Measurements from ENCODE around the gene TUBB4B. TPM values are rescaled to one million over a fixed set of nuclear protein-coding genes. Genes with fewer than 3 reads are reported as not detected.
A peak's percentile ranks its signal among the peaks of the same experiment; 100 is the strongest.

The TUBB4B gene
- total RNA-seq, 1 experiment from 2014 or later, result 424 TPM

DNA sequence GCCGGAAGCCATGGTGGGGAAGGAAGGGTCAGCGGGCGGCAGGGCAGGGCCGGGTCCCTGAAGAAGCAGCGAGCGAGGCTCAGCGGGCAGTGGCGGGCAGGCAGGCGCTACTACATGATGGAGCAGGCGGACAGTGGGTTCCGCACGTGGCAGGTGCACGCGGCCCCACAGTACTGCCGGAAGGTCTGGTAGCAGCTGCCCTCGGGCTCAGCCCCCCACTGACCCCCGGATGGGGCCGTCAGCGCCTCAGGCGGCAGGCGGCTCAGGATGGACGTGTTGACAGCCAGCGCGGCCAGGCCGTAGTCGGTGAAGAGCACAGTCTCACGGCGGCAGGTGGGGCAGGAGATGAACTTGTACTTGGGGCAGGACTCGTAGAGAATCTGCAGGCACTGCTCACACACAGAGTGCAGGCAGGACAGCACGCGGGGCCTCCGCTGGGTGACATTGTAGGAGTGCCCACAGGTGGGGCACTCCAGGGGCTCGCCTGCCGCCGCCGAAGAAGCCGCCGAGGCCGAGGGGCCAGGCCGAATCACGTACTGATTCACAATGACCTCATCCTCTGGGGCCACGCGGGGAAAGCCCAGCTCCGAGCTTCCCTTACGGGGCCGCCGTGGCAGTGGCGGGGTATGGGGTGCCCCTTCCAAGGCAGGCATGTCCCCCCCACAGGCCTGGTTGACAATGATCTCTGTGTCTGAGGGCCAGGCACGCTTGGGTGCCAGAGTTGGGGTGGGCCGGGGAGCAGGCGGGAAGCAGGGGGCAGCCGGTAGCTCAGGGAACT, 20.6 kb upstream of the TUBB4B start:
- Histone ChIP-seq H3K27ac (ENCODE audit: low read length) (no peak overlapping the region), H3F3A (ENCODE audit: low read length, unreplicated experiment) (peaks cover 2% of the 10 kb centered on the region), H3K27me3 (ENCODE audit: low read length) (no peaks in the 10 kb centered on the region), H3K9me2 (replicated peaks; ENCODE audit: low read length) (no peaks in the 10 kb centered on the region), H3K36me3 (ENCODE audit: low read depth, low read length) (no peaks in the 10 kb centered on the region), H3K4me3 (ENCODE audit: low read length) (no peak overlapping the region), H4K20me1 (ENCODE audit: low read length) (no peaks in the 10 kb centered on the region), H3K9me3 (ENCODE audit: low read length) (no peaks in the 10 kb centered on the region), H3K4me2 (ENCODE audit: low read length) (no peak overlapping the region), H2AFZ (ENCODE audit: low read length) (no peak overlapping the region), H3K79me2 (ENCODE audit: low read length) (peaks cover 14% of the 10 kb centered on the region), H3K4me1 (ENCODE audit: insufficient read depth, low read length) (peaks cover 40% of the 10 kb centered on the region), H3K9ac (ENCODE audit: low read length) (no peak overlapping the region)
- BruUV-seq (replicated peaks), result TSS peak; percentile 20
- ChIA-PET CTCF (no interaction called here), POLR2A (ENCODE audit: unreplicated experiment) (no interaction called here)
- DNase-seq, result no peak
- no peak for ATAC-seq
- TF ChIP-seq, protein P1, sequence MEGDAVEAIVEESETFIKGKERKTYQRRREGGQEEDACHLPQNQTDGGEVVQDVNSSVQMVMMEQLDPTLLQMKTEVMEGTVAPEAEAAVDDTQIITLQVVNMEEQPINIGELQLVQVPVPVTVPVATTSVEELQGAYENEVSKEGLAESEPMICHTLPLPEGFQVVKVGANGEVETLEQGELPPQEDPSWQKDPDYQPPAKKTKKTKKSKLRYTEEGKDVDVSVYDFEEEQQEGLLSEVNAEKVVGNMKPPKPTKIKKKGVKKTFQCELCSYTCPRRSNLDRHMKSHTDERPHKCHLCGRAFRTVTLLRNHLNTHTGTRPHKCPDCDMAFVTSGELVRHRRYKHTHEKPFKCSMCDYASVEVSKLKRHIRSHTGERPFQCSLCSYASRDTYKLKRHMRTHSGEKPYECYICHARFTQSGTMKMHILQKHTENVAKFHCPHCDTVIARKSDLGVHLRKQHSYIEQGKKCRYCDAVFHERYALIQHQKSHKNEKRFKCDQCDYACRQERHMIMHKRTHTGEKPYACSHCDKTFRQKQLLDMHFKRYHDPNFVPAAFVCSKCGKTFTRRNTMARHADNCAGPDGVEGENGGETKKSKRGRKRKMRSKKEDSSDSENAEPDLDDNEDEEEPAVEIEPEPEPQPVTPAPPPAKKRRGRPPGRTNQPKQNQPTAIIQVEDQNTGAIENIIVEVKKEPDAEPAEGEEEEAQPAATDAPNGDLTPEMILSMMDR (conservative IDR thresholded peaks at IDR 0.05; ENCODE audit: low read depth, low read length), result no peak
- TF ChIP-seq EZH2phosphoT487 (IDR thresholded peaks at IDR 0.05; ENCODE audit: borderline replicate concordance, low read length) (no peak), EZH2 (IDR thresholded peaks at IDR 0.05; ENCODE audit: low read length, unreplicated experiment) (no peak)
- intact Hi-C loops (cut with micrococcal nuclease), result no loop called here

DNA sequence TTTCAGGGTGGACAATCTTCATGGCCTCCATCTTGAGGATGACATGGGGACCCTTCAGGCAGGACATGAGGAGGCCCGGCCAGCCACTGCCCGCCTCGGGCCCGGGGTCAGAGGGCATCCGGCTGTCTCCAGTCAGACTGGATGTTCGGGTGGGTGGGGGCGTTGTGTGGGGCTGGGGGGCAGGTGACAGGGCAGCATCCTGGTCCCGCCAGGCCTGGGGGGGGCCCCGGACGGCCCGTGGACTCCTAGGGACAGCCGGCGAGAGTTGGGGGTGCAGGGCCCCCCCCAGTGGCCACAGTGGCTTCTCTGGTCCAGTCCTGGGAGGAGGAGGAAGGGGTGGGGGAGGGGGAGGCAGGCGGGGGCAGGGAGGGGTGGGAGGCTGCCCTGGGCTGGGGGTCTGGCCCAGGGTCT, 20.0 kb upstream of the TUBB4B start:
- H3K36me3 ChIP-seq (ENCODE audit: low read depth, low read length), result no peaks in the 10 kb centered on the region
- CTCF ChIA-PET, result no interaction called here
- no peak overlapping the region for H3K4me2 ChIP-seq (ENCODE audit: low read length)
- peaks cover 2% of the 10 kb centered on the region for H3F3A ChIP-seq (ENCODE audit: low read length, unreplicated experiment)
- BruUV-seq (replicated peaks), result no TSS peak
- H3K4me3 ChIP-seq (ENCODE audit: low read length), result no peak overlapping the region
- no peaks in the 10 kb centered on the region for H3K27me3 ChIP-seq (ENCODE audit: low read length)
- no peak overlapping the region for H3K9ac ChIP-seq (ENCODE audit: low read length)
- H3K4me1 ChIP-seq (ENCODE audit: insufficient read depth, low read length), result peaks cover 46% of the 10 kb centered on the region
- POLR2A ChIA-PET (ENCODE audit: unreplicated experiment), result no interaction called here
- H2AFZ ChIP-seq (ENCODE audit: low read length), result no peak overlapping the region
- no peaks in the 10 kb centered on the region for H3K9me2 ChIP-seq (replicated peaks; ENCODE audit: low read length)
- no peaks in the 10 kb centered on the region for H4K20me1 ChIP-seq (ENCODE audit: low read length)
- no peaks in the 10 kb centered on the region for H3K9me3 ChIP-seq (ENCODE audit: low read length)
- H3K27ac ChIP-seq (ENCODE audit: low read length), result no peak overlapping the region
- intact Hi-C loops (cut with micrococcal nuclease), result no loop called here
- DNase-seq (no peak), ATAC-seq (no peak)
- TF ChIP-seq, protein P1 (conservative IDR thresholded peaks at IDR 0.05; ENCODE audit: low read depth, low read length), result no peak
- no peak for TF ChIP-seq EZH2 (IDR thresholded peaks at IDR 0.05; ENCODE audit: low read length, unreplicated experiment)
- TF ChIP-seq EZH2phosphoT487 (IDR thresholded peaks at IDR 0.05; ENCODE audit: borderline replicate concordance, low read length), result no peak
- H3K79me2 ChIP-seq (ENCODE audit: low read length), result peaks cover 19% of the 10 kb centered on the region

DNA sequence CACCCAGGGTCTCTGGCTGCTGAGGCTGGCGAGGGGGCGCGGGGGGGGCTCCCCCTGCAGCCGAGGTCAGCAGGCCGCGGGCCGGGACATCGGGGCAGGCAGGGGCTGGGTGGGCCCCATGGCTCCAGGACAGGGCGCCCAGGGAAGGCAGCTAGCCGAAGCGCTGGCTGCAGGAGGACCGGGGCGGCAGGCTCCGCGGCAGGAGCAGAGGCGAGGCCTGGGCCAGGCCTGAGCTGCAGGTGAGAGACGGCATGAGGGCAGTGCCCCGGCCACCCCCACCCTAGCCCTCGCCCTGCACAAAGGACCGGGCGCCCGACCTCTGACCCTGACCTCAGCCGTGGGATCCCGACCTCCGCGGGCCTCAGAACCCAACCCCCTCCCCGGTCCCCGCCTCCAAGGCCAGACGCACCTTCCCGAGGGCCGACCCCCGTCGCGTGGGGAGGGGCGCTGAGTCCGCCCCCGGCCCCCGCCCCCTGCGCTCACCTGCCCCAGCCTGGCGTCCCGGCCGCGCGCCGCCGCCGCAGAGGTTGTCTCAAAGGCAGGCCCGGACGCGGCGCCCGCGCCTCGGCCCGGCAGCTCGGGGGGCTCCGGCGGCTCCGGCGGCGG, 19.5 kb upstream of the TUBB4B start:
- DNase-seq, result no peak
- Histone ChIP-seq H3F3A (ENCODE audit: low read length, unreplicated experiment) (peaks cover 2% of the 10 kb centered on the region), H3K4me2 (ENCODE audit: low read length) (peak overlapping the region; percentile 69), H3K79me2 (ENCODE audit: low read length) (peaks cover 19% of the 10 kb centered on the region), H3K9me2 (replicated peaks; ENCODE audit: low read length) (no peaks in the 10 kb centered on the region), H3K4me1 (ENCODE audit: insufficient read depth, low read length) (peaks cover 50% of the 10 kb centered on the region), H3K9me3 (ENCODE audit: low read length) (no peaks in the 10 kb centered on the region), H4K20me1 (ENCODE audit: low read length) (no peaks in the 10 kb centered on the region), H3K27me3 (ENCODE audit: low read length) (no peaks in the 10 kb centered on the region), H3K4me3 (ENCODE audit: low read length) (peak overlapping the region; percentile 55), H3K9ac (ENCODE audit: low read length) (no peak overlapping the region), H3K36me3 (ENCODE audit: low read depth, low read length) (no peaks in the 10 kb centered on the region), H2AFZ (ENCODE audit: low read length) (no peak overlapping the region), H3K27ac (ENCODE audit: low read length) (no peak overlapping the region)
- ChIA-PET POLR2A (ENCODE audit: unreplicated experiment) (interaction anchor here (0.5 kb wide), 1 partner anchor 157 kb away, joined by 8 read pairs; no protein-coding TSS in a partner anchor), CTCF (no interaction called here)
- intact Hi-C loops (cut with micrococcal nuclease), result no loop called here
- no TSS peak for BruUV-seq (replicated peaks)
- TF ChIP-seq, protein P1 (conservative IDR thresholded peaks at IDR 0.05; ENCODE audit: low read depth, low read length), result no peak
- TF ChIP-seq EZH2phosphoT487 (IDR thresholded peaks at IDR 0.05; ENCODE audit: borderline replicate concordance, low read length) (no peak), EZH2 (IDR thresholded peaks at IDR 0.05; ENCODE audit: low read length, unreplicated experiment) (no peak)
- no peak for ATAC-seq

Data from PC-3 (cell line).